ENCODE results near the gene GPR50.

DNA sequence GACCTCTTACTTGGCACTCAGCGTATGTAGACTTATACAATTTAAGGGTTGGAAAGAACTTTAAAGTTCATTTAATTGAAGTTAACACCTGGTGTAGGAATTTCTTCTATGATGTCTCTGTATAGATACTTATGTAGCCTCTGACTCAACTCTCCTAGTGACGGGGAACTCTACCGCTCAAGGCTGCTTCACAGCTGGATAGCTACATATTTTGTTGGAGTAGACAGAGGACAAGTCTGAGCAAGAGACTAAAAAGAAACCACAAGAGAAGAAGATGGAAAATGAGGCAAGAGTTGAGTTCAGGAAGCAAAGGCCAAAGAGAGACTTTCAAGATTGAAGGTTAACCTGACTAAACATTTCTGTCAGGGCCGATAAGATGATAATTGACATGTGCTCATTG is 52.6 kb downstream of the GPR50 start:
- TF ChIP-seq, protein P1, sequence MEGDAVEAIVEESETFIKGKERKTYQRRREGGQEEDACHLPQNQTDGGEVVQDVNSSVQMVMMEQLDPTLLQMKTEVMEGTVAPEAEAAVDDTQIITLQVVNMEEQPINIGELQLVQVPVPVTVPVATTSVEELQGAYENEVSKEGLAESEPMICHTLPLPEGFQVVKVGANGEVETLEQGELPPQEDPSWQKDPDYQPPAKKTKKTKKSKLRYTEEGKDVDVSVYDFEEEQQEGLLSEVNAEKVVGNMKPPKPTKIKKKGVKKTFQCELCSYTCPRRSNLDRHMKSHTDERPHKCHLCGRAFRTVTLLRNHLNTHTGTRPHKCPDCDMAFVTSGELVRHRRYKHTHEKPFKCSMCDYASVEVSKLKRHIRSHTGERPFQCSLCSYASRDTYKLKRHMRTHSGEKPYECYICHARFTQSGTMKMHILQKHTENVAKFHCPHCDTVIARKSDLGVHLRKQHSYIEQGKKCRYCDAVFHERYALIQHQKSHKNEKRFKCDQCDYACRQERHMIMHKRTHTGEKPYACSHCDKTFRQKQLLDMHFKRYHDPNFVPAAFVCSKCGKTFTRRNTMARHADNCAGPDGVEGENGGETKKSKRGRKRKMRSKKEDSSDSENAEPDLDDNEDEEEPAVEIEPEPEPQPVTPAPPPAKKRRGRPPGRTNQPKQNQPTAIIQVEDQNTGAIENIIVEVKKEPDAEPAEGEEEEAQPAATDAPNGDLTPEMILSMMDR (IDR thresholded peaks at IDR 0.05) = no peak
- no peak for TF ChIP-seq POLR2A (IDR thresholded peaks at IDR 0.05; ENCODE audit: low read depth)

Data from esophagus muscularis mucosa (tissue), 3 donors.